CD14-positive monocyte (primary cell): ENCODE data around the gene DLL4. TPM values are rescaled to one million over a fixed set of nuclear protein-coding genes. Genes with fewer than 3 reads are reported as not detected.
A peak's percentile ranks its signal among the peaks of the same experiment; 100 is the strongest.

ENCODE experiments used
- DNase-seq, 3 donors: peaks; one replicate each; pipeline ENCODE4 v3.0.0-alpha.2; 2011 to 2022
- H2AFZ ChIP-seq: 2 replicates; pipeline ENCODE4 v1.6.0; 2012; ENCODE audit warnings: mild to moderate bottlenecking, low read depth, low read length, inconsistent platforms; ENCODE audit not compliant: insufficient read depth, poor library complexity, severe bottlenecking
- H3K27ac ChIP-seq, 2 donors: 1 replicate in 1 of 2; 2 replicates in 1 of 2; pipeline ENCODE4 v1.5.1; 2012 to 2013; ENCODE audit warnings: low read length in 2 of 2, control low read depth in 1 of 2, inconsistent platforms in 1 of 2, low read depth in 1 of 2, mild to moderate bottlenecking in 1 of 2
- H3K27me3 ChIP-seq, 2 donors: one replicate each; pipeline versions ENCODE4 v1.6.0 to v1.6.1; 2011 to 2013; ENCODE audit warnings: low read length in 2 of 2; ENCODE audit not compliant: control insufficient read depth in 2 of 2, insufficient read depth in 2 of 2
- H3K36me3 ChIP-seq, 2 donors: replicated peaks in 1 of 2; 1 replicate in 1 of 2; 2 replicates in 1 of 2; pipeline versions ENCODE4 v1.5.1 to v1.6.1; 2012 to 2013; ENCODE audit warnings: low read length in 2 of 2, control low read depth in 1 of 2, inconsistent platforms in 1 of 2, mild to moderate bottlenecking in 1 of 2; ENCODE audit not compliant: insufficient read depth in 2 of 2, control insufficient read depth in 1 of 2
- H3K4me1 ChIP-seq, 2 donors: 1 replicate in 1 of 2; 2 replicates in 1 of 2; pipeline versions ENCODE4 v1.5.1 to v1.6.1; 2012 to 2013; ENCODE audit warnings: low read length in 2 of 2, control low read depth in 1 of 2, inconsistent platforms in 1 of 2, mild to moderate bottlenecking in 1 of 2, moderate library complexity in 1 of 2; ENCODE audit not compliant: insufficient read depth in 2 of 2, control insufficient read depth in 1 of 2
- H3K4me2 ChIP-seq: replicated peaks from 2 replicates; pipeline ENCODE3; 2012; ENCODE audit warnings: low read length, moderate library complexity, mild to moderate bottlenecking; ENCODE audit not compliant: poor library complexity, severe bottlenecking; ENCODE audit errors: extremely low read depth
- H3K4me3 ChIP-seq, 3 experiments: fragments of 200-600 bp in 1 of 3; sonication (generic) in 1 of 3; replicated peaks in 1 of 3; 1 replicate in 2 of 3; 2 replicates in 1 of 3; pipeline ENCODE4 v1.5.1; 2011 to 2013; ENCODE audit warnings: low read length in 3 of 3, mild to moderate bottlenecking in 3 of 3, control low read depth in 2 of 3, low read depth in 2 of 3, inconsistent platforms in 1 of 3, moderate library complexity in 1 of 3
- H3K79me2 ChIP-seq: 2 replicates; pipeline ENCODE4 v1.6.0; 2012; ENCODE audit warnings: mild to moderate bottlenecking, control low read depth, inconsistent platforms, low read length, moderate library complexity; ENCODE audit not compliant: insufficient read depth
- H3K9ac ChIP-seq: 2 replicates; pipeline ENCODE4 v1.6.0; 2017; ENCODE audit warnings: low read length, mild to moderate bottlenecking; ENCODE audit not compliant: insufficient read depth, poor library complexity, severe bottlenecking
- H3K9me3 ChIP-seq, 2 donors: replicated peaks in 1 of 2; 1 replicate in 1 of 2; 2 replicates in 1 of 2; pipeline versions ENCODE4 v1.5.1 to v1.6.1; 2012 to 2013; ENCODE audit warnings: low read length in 2 of 2, control low read depth in 1 of 2; ENCODE audit not compliant: control insufficient read depth in 1 of 2, insufficient read depth in 1 of 2
- H4K20me1 ChIP-seq: 2 replicates; pipeline ENCODE4 v1.6.0; 2012; ENCODE audit warnings: mild to moderate bottlenecking, low read length, control low read depth, moderate library complexity; ENCODE audit not compliant: insufficient read depth
- H3K27ac Mint-ChIP-seq, 7 donors: one replicate each; pipeline ENCODE4 v1.8.0; 2020; ENCODE audit warnings: mild to moderate bottlenecking in 7 of 7, mixed read lengths in 7 of 7, moderate library complexity in 6 of 7, inconsistent platforms in 2 of 7
- H3K27me3 Mint-ChIP-seq, 3 donors: one replicate each; pipeline ENCODE4 v1.8.0; 2021 to 2022; ENCODE audit warnings: low read depth in 3 of 3, mild to moderate bottlenecking in 3 of 3, mixed read lengths in 3 of 3, moderate library complexity in 3 of 3, inconsistent platforms in 1 of 3
- H3K36me3 Mint-ChIP-seq, 2 donors: one replicate each; pipeline ENCODE4 v1.8.0; 2020; ENCODE audit warnings: mixed read lengths in 2 of 2, inconsistent platforms in 1 of 2, mild to moderate bottlenecking in 1 of 2
- H3K4me1 Mint-ChIP-seq: one replicate; pipeline ENCODE4 v1.8.0; 2020; ENCODE audit warnings: mild to moderate bottlenecking, mixed read lengths
- H3K4me3 Mint-ChIP-seq, 2 donors: one replicate each; pipeline ENCODE4 v1.8.0; 2020; ENCODE audit warnings: mild to moderate bottlenecking in 2 of 2, mixed read lengths in 2 of 2, moderate library complexity in 1 of 2
- H3K9me3 Mint-ChIP-seq, 7 donors: one replicate each; pipeline ENCODE4 v1.8.0; 2020 to 2022; ENCODE audit warnings: mixed read lengths in 7 of 7, mild to moderate bottlenecking in 6 of 7, moderate library complexity in 6 of 7, inconsistent platforms in 2 of 7
- WGBS: methylation state at CpG from one replicate; pipeline ENCODE4 v1.1.5; 2013; ENCODE audit warnings: missing lambda C conversion rate; ENCODE audit not compliant: insufficient coverage; 5-methylcytosine and 5-hydroxymethylcytosine counted together
- intact Hi-C, 2 donors: fragments of 100-400 bp; cut with micrococcal nuclease; formaldehyde crosslinking; loops; one replicate each; pipeline versions ENCODE4 v1.15.0 to v1.15.1; 2023
- polyA plus RNA-seq, 3 donors: library from polyadenylated mRNA; depleted of rRNA in 1 of 3; unstranded in 2 of 3; stranded (reverse) in 1 of 3; fragments of 300-500 nt in 2 of 3; fragments of >200 nt in 1 of 3; fragmentation: Illumina TruSeq in 2 of 3; gene quantifications; 1 replicate in 2 of 3; 2 replicates in 1 of 3; pipeline ENCODE4 v1.2.3, GENCODE V29; 2012 to 2021
- TF ChIP-seq, protein P1 (sequence below): fragments of 200-600 bp; IDR thresholded peaks from one replicate; pipeline ENCODE4 v1.8.0; 2022; ENCODE audit warnings: antibody characterized with exemption, mild to moderate bottlenecking

DLL4 gene
- polyA plus RNA-seq, 3 donors, result 0.07 TPM; not detected in 2

DNA sequence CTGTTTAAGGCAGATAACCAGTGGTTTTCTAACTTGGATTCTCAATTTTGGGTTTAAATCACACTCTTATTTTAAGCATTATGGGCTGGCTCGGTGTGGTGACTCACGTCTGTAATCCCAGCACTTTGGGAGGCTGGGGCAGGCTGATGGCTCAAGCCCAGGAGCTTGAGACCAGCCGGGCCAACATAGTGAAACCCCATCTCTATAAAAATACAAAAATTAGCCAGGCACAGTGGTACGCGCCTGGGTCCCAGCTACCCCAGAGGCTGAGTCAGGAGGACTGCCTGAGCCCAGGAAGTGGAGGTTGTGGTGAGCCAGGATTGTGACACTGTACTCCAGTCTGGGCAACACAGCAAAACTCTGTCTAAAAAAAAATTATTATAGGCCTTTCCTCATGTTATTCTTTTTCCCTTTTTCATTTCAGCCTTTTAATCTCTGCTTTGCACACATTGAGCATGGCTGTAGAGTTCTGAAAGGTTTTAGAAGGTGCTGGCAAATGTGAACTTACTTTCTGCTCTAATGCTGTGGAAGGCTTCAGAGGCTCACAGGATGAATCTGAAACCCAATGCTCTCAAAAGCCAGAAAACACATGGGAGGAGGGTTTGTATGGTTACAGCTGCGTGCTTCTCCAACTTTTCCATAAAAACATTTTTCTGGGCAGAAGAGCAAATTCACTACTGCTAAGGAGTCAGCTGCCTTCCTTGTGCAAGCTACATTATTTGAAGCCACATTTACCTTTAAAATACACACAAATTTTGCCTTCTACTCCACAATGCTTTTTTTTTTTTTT, 56.6 kb downstream of the DLL4 start:
- peak overlapping the region in 1 of 7 donors; percentile 26 for H3K27ac Mint-ChIP-seq
- WGBS, result 100% methylated on average over 2 of the region's 6 CpGs

DNA sequence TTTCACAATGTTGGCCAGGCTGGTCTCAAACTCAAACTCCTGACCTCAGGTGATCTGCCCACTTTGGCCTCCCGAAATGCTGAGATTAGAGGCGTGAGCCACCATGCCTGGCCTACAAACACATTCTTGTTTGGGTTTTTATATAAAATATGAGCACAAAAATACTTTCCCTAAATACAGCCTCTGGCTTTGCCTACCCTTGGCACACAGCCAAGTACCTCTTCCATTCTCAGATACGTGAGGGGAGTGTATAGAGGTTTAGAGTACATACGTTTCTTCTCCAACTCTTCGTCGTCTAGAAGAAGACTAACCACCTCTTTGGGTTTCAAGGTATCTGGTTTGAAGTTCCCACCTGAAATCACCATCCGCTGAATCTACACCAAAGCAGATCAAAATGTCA, 57.7 kb downstream of the DLL4 start:
- no peak overlapping the region for H3K4me3 ChIP-seq
- H2AFZ ChIP-seq, result no peak overlapping the region
- no peaks in the 10 kb centered on the region for H3K9me3 ChIP-seq
- DNase-seq, result no peak
- H3K4me3 Mint-ChIP-seq, result no peak overlapping the region
- intact Hi-C loops, result no loop called here
- H3K79me2 ChIP-seq, result no peaks in the 10 kb centered on the region
- H3K27ac Mint-ChIP-seq, result no peak overlapping the region
- no peaks in the 10 kb centered on the region for H3K4me1 ChIP-seq
- H3K4me1 Mint-ChIP-seq, result no peaks in the 10 kb centered on the region
- H3K9me3 Mint-ChIP-seq, result no peaks in the 10 kb centered on the region
- no peak overlapping the region for H3K9ac ChIP-seq
- H4K20me1 ChIP-seq, result no peaks in the 10 kb centered on the region
- H3K36me3 ChIP-seq, result peaks cover 89 to 100% of the 10 kb centered on the region in 2 donors
- H3K4me2 ChIP-seq, result no peak overlapping the region
- H3K27me3 ChIP-seq, result no peaks in the 10 kb centered on the region
- H3K27me3 Mint-ChIP-seq, result no peaks in the 10 kb centered on the region
- 100% methylated on average over 1 of the region's 7 CpGs for WGBS
- no peak overlapping the region for H3K27ac ChIP-seq
- TF ChIP-seq, protein P1, sequence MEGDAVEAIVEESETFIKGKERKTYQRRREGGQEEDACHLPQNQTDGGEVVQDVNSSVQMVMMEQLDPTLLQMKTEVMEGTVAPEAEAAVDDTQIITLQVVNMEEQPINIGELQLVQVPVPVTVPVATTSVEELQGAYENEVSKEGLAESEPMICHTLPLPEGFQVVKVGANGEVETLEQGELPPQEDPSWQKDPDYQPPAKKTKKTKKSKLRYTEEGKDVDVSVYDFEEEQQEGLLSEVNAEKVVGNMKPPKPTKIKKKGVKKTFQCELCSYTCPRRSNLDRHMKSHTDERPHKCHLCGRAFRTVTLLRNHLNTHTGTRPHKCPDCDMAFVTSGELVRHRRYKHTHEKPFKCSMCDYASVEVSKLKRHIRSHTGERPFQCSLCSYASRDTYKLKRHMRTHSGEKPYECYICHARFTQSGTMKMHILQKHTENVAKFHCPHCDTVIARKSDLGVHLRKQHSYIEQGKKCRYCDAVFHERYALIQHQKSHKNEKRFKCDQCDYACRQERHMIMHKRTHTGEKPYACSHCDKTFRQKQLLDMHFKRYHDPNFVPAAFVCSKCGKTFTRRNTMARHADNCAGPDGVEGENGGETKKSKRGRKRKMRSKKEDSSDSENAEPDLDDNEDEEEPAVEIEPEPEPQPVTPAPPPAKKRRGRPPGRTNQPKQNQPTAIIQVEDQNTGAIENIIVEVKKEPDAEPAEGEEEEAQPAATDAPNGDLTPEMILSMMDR, result no peak
- peaks cover 92 to 93% of the 10 kb centered on the region in 2 donors for H3K36me3 Mint-ChIP-seq

More for the DNA sequence above, 56.6 kb downstream of the DLL4 start:
- intact Hi-C loops, result no loop called here
- no peaks in the 10 kb centered on the region for H3K9me3 ChIP-seq
- H3K4me1 ChIP-seq, result no peaks in the 10 kb centered on the region
- no peak overlapping the region for H2AFZ ChIP-seq
- no peak for DNase-seq
- no peak overlapping the region for H3K4me3 ChIP-seq
- Mint-ChIP-seq H3K27me3 (no peaks in the 10 kb centered on the region), H3K36me3 (peaks cover 92 to 93% of the 10 kb centered on the region in 2 donors), H3K4me3 (no peak overlapping the region), H3K4me1 (no peaks in the 10 kb centered on the region), H3K9me3 (no peaks in the 10 kb centered on the region)
- TF ChIP-seq, protein P1, result no peak
- peaks cover 92 to 100% of the 10 kb centered on the region in 2 donors for H3K36me3 ChIP-seq
- H3K4me2 ChIP-seq, result no peak overlapping the region
- peaks cover 4% of the 10 kb centered on the region for H4K20me1 ChIP-seq
- H3K27ac ChIP-seq, result no peak overlapping the region
- no peaks in the 10 kb centered on the region for H3K27me3 ChIP-seq
- no peaks in the 10 kb centered on the region for H3K79me2 ChIP-seq
- no peak overlapping the region for H3K9ac ChIP-seq
